HL-60 (cell line): ENCODE measurements around the gene CTCF.

ENCODE experiments used
- DNase-seq, 2 experiments: peaks; one replicate each; pipeline ENCODE4 v3.0.0-alpha.2; 2010 to 2020; ENCODE audit warnings: low read depth in 1 of 2, low spot score in 1 of 2
- H3K27ac ChIP-seq: fragments of 250-450 bp; sonication (Bioruptor Pico); replicated peaks from 2 replicates; pipeline ENCODE4 v1.5.1; 2020; ENCODE audit warnings: mild to moderate bottlenecking, moderate library complexity
- H3K27me3 ChIP-seq: fragments of 250-450 bp; sonication (Bioruptor Pico); 2 replicates; pipeline ENCODE4 v1.5.1; 2021; ENCODE audit warnings: mild to moderate bottlenecking, moderate library complexity; ENCODE audit not compliant: insufficient read depth, poor library complexity, severe bottlenecking
- H3K4me3 ChIP-seq: replicated peaks from 2 replicates; pipeline ENCODE4 v1.5.1; 2011; ENCODE audit warnings: mild to moderate bottlenecking, control low read depth, low read length; ENCODE audit not compliant: insufficient read depth
- CTCF ChIP-seq: IDR thresholded peaks from one replicate; pipeline ENCODE4 v1.5.1; 2011; ENCODE audit warnings: low read length, control low read depth, inconsistent platforms; ENCODE audit not compliant: insufficient read depth
- GABPA ChIP-seq: IDR thresholded peaks from 2 replicates; pipeline ENCODE4 v1.6.1; 2012; ENCODE audit warnings: low read depth
- POLR2AphosphoS5 ChIP-seq: IDR thresholded peaks from 2 replicates; pipeline ENCODE4 v1.6.1; 2012; ENCODE audit warnings: low read depth
- REST ChIP-seq: IDR thresholded peaks from 2 replicates; pipeline ENCODE4 v1.6.1; 2012; ENCODE audit warnings: low read depth; ENCODE audit not compliant: insufficient replicate concordance
- SPI1 ChIP-seq: IDR thresholded peaks from 2 replicates; pipeline ENCODE4 v1.6.1; 2012; ENCODE audit warnings: low read depth, mild to moderate bottlenecking, borderline replicate concordance

Gene CTCF

GRCh38 chr16:67528222-67528869, 34.0 kb upstream of the CTCF start, which contains the start of gene RIPOR1:
Gene RIPOR1, plus strand, starts transcription at chr16:67528829. Its CDS starts 9,618 bp downstream, at chr16:67538447.
- no peaks in the 10 kb centered on the region for H3K27me3 ChIP-seq
- H3K4me3 ChIP-seq, result peak within 1 kb of the TSS; percentile 63
- TF ChIP-seq SPI1 (no peak), CTCF (no peak), GABPA (no peak), REST (no peak), POLR2AphosphoS5 (no peak)
- DNase-seq, result peak in 1 of 2 experiments; percentile 29
- H3K27ac ChIP-seq, result peak within 1 kb of the TSS; percentile 52

- Histone ChIP-seq H3K4me3 (peak overlapping the region; percentile 63), H3K27ac (peak overlapping the region; percentile 52), H3K27me3 (no peaks in the 10 kb centered on the region)
- no peak for TF ChIP-seq CTCF
- TF ChIP-seq REST, result no peak
- TF ChIP-seq GABPA, result no peak
- TF ChIP-seq POLR2AphosphoS5, result no peak
- peak in 1 of 2 experiments; percentile 38 for DNase-seq
These were observed 33.3 kb upstream of the CTCF start for GRCh38 chr16:67528870-67529581.

DNA sequence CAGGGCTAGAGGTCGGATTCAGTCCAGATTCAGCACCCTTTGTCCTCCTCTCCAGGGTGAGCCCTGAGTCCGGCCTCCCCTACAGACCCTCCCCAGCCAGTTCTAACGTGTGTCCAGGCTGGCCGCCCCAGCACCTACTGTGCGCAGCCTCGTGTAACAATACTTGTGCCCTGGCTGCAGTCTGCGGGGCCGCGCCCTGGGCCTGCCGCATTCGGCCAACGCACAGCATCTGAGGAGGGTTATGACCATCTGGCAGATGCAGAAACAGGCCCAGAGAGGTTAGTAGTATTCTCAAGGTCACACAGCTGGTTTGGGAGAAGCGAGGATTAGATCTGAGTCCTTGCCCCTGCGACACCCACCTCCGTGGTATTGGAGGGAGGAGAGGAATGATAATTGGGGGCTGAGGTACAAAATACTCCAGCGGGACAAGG, 32.7 kb upstream of the CTCF start:
- DNase-seq, result no peak
- Histone ChIP-seq H3K27ac (peak overlapping the region; percentile 52), H3K4me3 (peak overlapping the region; percentile 63), H3K27me3 (no peaks in the 10 kb centered on the region)
- TF ChIP-seq REST (no peak), GABPA (no peak), POLR2AphosphoS5 (no peak), SPI1 (no peak)
